Duodenal mucosa (tissue), 2 donors: ENCODE results near the gene ZXDC.

Source experiments
- H3K27ac ChIP-seq: one replicate; pipeline ENCODE4 v1.7.0; 2013; ENCODE audit warnings: low read depth, low read length
- H3K27me3 ChIP-seq, 2 donors: one replicate each; pipeline ENCODE4 v1.7.0; 2013; ENCODE audit warnings: low read length in 2 of 2, control low read depth in 1 of 2; ENCODE audit not compliant: insufficient read depth in 2 of 2, control insufficient read depth in 1 of 2
- H3K36me3 ChIP-seq, 2 donors: one replicate each; pipeline ENCODE4 v1.7.0; 2013; ENCODE audit warnings: low read length in 2 of 2, control low read depth in 1 of 2; ENCODE audit not compliant: insufficient read depth in 2 of 2, control insufficient read depth in 1 of 2
- H3K4me1 ChIP-seq, 2 donors: one replicate each; pipeline ENCODE4 v1.7.0; 2013; ENCODE audit warnings: low read length in 2 of 2, control low read depth in 1 of 2; ENCODE audit not compliant: insufficient read depth in 2 of 2, control insufficient read depth in 1 of 2
- H3K4me3 ChIP-seq, 2 donors: one replicate each; pipeline ENCODE4 v1.7.0; 2013; ENCODE audit warnings: low read length in 2 of 2, low read depth in 1 of 2
- H3K9ac ChIP-seq, 2 donors: one replicate each; pipeline ENCODE4 v1.7.0; 2013; ENCODE audit warnings: low read length in 2 of 2, low read depth in 1 of 2
- H3K9me3 ChIP-seq, 2 donors: one replicate each; pipeline ENCODE4 v1.7.0; 2013; ENCODE audit warnings: low read length in 2 of 2, control low read depth in 1 of 2; ENCODE audit not compliant: control insufficient read depth in 1 of 2

Gene ZXDC

DNA sequence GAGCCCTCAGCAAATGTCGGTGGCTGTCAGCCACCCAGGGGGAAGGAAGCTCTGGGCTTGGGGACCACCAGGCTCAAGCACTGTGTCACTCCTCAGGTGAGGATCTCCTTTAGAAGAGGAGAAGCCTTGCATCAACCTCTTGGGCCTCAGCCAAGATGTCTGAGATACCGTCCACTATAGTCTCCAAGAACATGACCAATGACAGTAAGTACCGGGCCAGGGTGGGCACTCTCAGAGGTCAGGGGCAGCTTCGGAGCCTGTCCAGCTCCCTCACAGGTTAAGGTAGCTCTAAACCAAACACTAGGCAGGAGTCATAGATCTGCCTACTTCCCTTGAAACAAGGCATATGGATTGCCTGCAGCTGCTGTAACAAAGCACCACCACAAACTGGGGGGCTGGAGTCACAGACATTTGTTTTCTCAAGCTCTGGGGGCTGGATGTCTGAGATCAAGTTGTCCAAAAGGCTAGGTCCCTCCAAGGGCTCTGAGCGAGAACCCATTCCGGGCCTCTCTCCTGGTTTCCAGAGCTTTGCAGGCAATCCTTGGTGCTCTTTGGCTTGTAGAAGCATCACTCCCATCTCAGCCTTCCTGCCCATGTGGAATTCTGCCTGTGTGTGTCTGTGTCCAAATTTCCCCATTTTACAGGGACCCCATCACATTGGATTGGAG is 79.7 kb downstream of the ZXDC start:
- Histone ChIP-seq H3K27ac (no peak overlapping the region), H3K27me3 (peaks cover 16 to 18% of the 10 kb centered on the region in 2 donors), H3K9me3 (no peaks in the 10 kb centered on the region), H3K36me3 (no peaks in the 10 kb centered on the region), H3K4me3 (no peak overlapping the region), H3K4me1 (no peaks in the 10 kb centered on the region), H3K9ac (no peak overlapping the region)

- H3K4me1 ChIP-seq = no peaks in the 10 kb centered on the region
- no peaks in the 10 kb centered on the region for H3K9me3 ChIP-seq
- no peak overlapping the region for H3K9ac ChIP-seq
- peak overlapping the region in 1 of 2 donors; percentile 3 for H3K4me3 ChIP-seq
- H3K27ac ChIP-seq = no peak overlapping the region
- H3K27me3 ChIP-seq = peaks cover 16 to 18% of the 10 kb centered on the region in 2 donors
- H3K36me3 ChIP-seq = no peaks in the 10 kb centered on the region
These were observed 80.7 kb downstream of the ZXDC start for GRCh38 chr3:126394977-126395321.

GRCh38 chr3:126394179-126394976 is 81.3 kb downstream of the ZXDC start, which contains the start of gene CFAP100:
Gene CFAP100, plus strand, starts transcription at chr3:126394909. Its CDS starts 1,092 bp downstream, at chr3:126396001.
- Histone ChIP-seq H3K27me3 (peaks cover 16 to 18% of the 10 kb centered on the region in 2 donors), H3K4me3 (peak within 1 kb of the TSS in 1 of 2 donors; percentile 3), H3K9ac (no peak within 1 kb of the TSS), H3K9me3 (no peaks in the 10 kb centered on the region), H3K4me1 (peaks cover 0 to 3% of the 10 kb centered on the region in 2 donors), H3K27ac (no peak within 1 kb of the TSS), H3K36me3 (no peaks in the 10 kb centered on the region)

GRCh38 chr3:126393563-126393962 is 82.1 kb downstream of the ZXDC start:
- no peak overlapping the region for H3K4me3 ChIP-seq
- H3K9ac ChIP-seq = no peak overlapping the region
- no peaks in the 10 kb centered on the region for H3K9me3 ChIP-seq
- no peak overlapping the region for H3K27ac ChIP-seq
- H3K36me3 ChIP-seq = no peaks in the 10 kb centered on the region
- H3K4me1 ChIP-seq = peaks cover 0 to 4% of the 10 kb centered on the region in 2 donors
- peaks cover 16 to 18% of the 10 kb centered on the region in 2 donors for H3K27me3 ChIP-seq

DNA sequence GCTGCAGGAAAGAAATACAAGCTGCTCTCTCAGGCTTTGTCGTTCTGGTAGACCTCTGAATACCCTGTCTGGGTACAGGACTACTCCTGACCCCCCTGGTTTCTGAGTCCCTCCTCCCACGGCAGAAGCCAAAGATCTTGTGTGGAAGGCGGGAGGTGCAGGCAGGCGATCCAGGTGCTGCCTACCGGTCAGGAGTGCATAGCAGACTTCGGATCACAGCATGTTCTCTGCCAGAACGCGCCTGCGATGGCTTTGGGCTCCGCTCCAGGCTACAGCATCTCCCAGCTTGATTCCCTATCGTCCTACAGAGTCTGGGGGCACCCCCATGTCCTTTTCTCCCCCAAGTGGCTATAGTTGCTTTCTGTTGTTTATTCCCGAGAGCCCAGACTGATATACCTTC is 83.4 kb downstream of the ZXDC start:
- H3K4me1 ChIP-seq = peaks cover 0 to 4% of the 10 kb centered on the region in 2 donors
- H3K9ac ChIP-seq = no peak overlapping the region
- peaks cover 16 to 18% of the 10 kb centered on the region in 2 donors for H3K27me3 ChIP-seq
- H3K27ac ChIP-seq = no peak overlapping the region
- no peaks in the 10 kb centered on the region for H3K9me3 ChIP-seq
- no peaks in the 10 kb centered on the region for H3K36me3 ChIP-seq
- H3K4me3 ChIP-seq = no peak overlapping the region

DNA sequence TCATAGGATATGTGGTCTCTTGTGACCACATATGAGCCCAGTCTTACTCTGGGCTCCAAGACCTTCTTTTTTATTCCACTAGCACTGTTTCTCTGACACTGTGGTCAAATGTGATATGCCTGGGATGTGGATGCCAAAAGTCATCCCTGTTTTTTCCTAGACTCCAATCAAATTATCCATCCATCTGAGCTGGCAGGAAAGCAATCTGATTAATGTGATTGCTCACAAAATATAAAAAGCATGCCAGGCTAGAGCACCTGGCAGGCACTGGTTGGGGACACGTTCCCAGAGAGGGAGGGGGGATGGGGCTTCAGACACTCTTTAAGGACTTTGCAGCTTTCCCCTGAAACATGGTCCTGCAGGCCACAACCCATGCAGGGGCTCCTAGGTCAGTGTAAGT is 84.1 kb downstream of the ZXDC start:
- Histone ChIP-seq H3K27ac (no peak overlapping the region), H3K4me3 (no peak overlapping the region), H3K27me3 (peaks cover 16 to 18% of the 10 kb centered on the region in 2 donors), H3K36me3 (no peaks in the 10 kb centered on the region), H3K9me3 (no peaks in the 10 kb centered on the region), H3K9ac (no peak overlapping the region), H3K4me1 (peaks cover 0 to 4% of the 10 kb centered on the region in 2 donors)

GRCh38 chr3:126390751-126391150 is 84.9 kb downstream of the ZXDC start:
- Histone ChIP-seq H3K27ac (no peak overlapping the region), H3K4me1 (peaks cover 0 to 4% of the 10 kb centered on the region in 2 donors), H3K9me3 (no peaks in the 10 kb centered on the region), H3K27me3 (peaks cover 16 to 18% of the 10 kb centered on the region in 2 donors), H3K36me3 (no peaks in the 10 kb centered on the region), H3K4me3 (no peak overlapping the region), H3K9ac (no peak overlapping the region)

DNA sequence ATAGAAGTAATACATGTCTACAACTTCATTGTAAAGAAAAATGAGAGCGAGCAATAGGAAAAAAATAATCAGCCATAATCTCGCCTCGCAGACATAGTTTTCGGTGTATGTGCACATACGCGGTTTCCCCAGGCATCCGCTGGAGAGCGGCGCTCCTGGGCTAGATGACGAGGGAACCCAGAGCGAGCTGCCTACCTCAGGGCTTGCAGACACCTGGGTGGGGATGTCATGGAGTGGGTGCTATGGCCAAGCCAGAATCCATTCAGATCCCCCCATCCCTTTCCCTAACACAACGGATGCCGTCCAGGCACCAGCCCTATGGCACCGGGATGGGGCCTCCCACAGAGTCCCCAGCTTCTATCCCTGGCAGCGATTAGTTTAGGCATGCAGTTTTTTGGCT is 85.5 kb downstream of the ZXDC start:
- Histone ChIP-seq H3K9ac (no peak overlapping the region), H3K4me1 (peaks cover 0 to 4% of the 10 kb centered on the region in 2 donors), H3K9me3 (no peaks in the 10 kb centered on the region), H3K27me3 (peaks cover 14 to 18% of the 10 kb centered on the region in 2 donors), H3K4me3 (no peak overlapping the region), H3K36me3 (no peaks in the 10 kb centered on the region), H3K27ac (no peak overlapping the region)

DNA sequence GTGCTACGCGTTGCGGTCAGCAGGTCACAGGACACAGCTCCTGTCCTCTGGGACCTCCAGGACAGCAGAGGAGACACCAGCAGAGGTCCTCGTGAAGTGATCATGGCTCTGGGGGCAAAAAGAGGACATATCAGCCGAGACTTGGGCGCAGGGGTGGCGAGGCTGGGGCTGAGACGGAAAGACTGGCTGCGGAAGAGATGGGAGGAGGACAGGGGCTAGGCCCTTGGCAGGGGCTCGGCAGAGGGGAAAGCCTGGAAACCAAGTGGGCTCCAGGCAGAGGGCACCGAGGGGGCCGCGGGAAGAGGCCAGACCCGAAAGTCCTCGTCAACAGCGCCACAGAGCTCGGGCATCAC is 85.9 kb downstream of the ZXDC start:
- no peaks in the 10 kb centered on the region for H3K9me3 ChIP-seq
- H3K27me3 ChIP-seq = peaks cover 11 to 18% of the 10 kb centered on the region in 2 donors
- peaks cover 0 to 4% of the 10 kb centered on the region in 2 donors for H3K4me1 ChIP-seq
- H3K9ac ChIP-seq = no peak overlapping the region
- no peak overlapping the region for H3K27ac ChIP-seq
- no peaks in the 10 kb centered on the region for H3K36me3 ChIP-seq
- H3K4me3 ChIP-seq = no peak overlapping the region

DNA sequence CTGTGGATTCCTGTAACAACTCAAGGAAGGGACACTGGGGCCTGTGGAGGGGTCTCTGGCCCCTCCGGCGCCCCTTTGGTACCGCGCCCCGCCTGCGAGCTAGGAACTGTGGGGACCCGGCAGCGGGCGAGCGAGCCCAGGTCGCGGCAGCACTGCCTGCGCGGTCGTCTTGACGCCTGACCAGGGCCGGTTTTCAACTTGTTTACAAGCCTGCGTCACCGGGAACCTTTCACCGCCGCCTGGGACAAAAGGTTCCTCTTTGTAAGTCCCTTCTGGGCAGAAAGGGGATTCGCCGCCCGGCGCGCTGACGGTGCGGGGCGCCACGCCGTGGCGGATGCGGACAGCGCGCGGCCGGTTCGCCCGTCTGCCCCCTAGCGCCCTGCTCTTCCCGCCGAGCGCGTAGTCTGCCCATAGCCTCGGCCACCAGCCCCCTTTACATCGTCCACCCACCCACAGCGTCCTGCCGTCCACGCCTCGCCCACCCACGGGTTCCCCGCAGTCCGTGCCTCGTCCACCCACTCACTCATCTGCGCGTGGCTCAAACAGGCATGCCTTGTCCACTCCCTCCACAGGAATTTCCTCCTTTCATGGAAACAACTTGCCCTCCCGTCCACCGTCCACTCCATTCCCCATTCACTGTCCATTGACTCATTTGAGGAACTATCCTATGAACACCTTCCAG is 86.4 kb downstream of the ZXDC start:
- H3K27ac ChIP-seq = peak overlapping the region; percentile 38
- H3K4me1 ChIP-seq = peaks cover 0 to 4% of the 10 kb centered on the region in 2 donors
- H3K4me3 ChIP-seq = peak overlapping the region; percentile 50 to 55
- peak overlapping the region in 1 of 2 donors; percentile 35 for H3K9ac ChIP-seq
- H3K27me3 ChIP-seq = peaks cover 9 to 15% of the 10 kb centered on the region in 2 donors
- no peaks in the 10 kb centered on the region for H3K36me3 ChIP-seq
- no peaks in the 10 kb centered on the region for H3K9me3 ChIP-seq
